Sigmoid colon (tissue), 7 donors: ENCODE results near the gene ZNF267. TPM values are rescaled to one million over a fixed set of nuclear protein-coding genes. Genes with fewer than 3 reads are reported as not detected.
"Not testable (repeated sequence)": the region's sequence is repeated elsewhere in the genome, so short reads cannot be mapped to it uniquely, and the experiment has no call there.

Experiments
- DNase-seq: peaks from one replicate; pipeline ENCODE4 v3.0.0-alpha.2; 2019
- H3K27ac ChIP-seq, 4 donors: fragments of 200-600 bp; sonication (generic); one replicate each; pipeline ENCODE4 v1.5.1; 2016 to 2019; ENCODE audit warnings: mild to moderate bottlenecking in 1 of 4
- H3K27me3 ChIP-seq, 3 donors: fragments of 200-600 bp; sonication (generic); one replicate each; pipeline ENCODE4 v1.5.1; 2019; ENCODE audit warnings: mild to moderate bottlenecking in 1 of 3
- H3K36me3 ChIP-seq, 4 donors: fragments of 200-600 bp; sonication (generic); one replicate each; pipeline ENCODE4 v1.5.1; 2016 to 2019
- H3K4me1 ChIP-seq, 4 donors: fragments of 200-600 bp; sonication (generic); one replicate each; pipeline ENCODE4 v1.5.1; 2017 to 2019
- H3K4me3 ChIP-seq, 4 donors: fragments of 200-600 bp; sonication (generic); one replicate each; pipeline ENCODE4 v1.5.1; 2017 to 2019; ENCODE audit warnings: mild to moderate bottlenecking in 2 of 4, moderate library complexity in 1 of 4
- H3K9me3 ChIP-seq, 4 donors: fragments of 200-600 bp in 3 of 4; sonication (generic) in 3 of 4; one replicate each; pipeline versions ENCODE4 v1.5.1 to v1.6.1; 2013 to 2019
- EP300 ChIP-seq, 4 donors: sonication (generic); formaldehyde crosslinking; IDR thresholded peaks; one replicate each; pipeline ENCODE4 v1.6.1; 2017; ENCODE audit warnings: antibody characterized with exemption in 4 of 4
- POLR2A ChIP-seq, 2 donors: fragments of 450-650 bp; IDR thresholded peaks; one replicate each; pipeline ENCODE4 v1.6.1; 2016; ENCODE audit warnings: antibody characterized with exemption in 2 of 2, mild to moderate bottlenecking in 2 of 2, moderate library complexity in 2 of 2
- POLR2AphosphoS5 ChIP-seq, 4 donors: sonication (generic); formaldehyde crosslinking; IDR thresholded peaks; one replicate each; pipeline ENCODE4 v1.6.1; 2017; ENCODE audit warnings: antibody characterized with exemption in 4 of 4
- WGBS, 2 donors: extraction: QIAGEN DNeasy Blood & Tissue Kit; methylation state at CpG; one replicate each; pipeline ENCODE4 v1.1.7; 2013; 5-methylcytosine and 5-hydroxymethylcytosine counted together
- intact Hi-C: fragments of 100-400 bp; cut with DNase I; formaldehyde crosslinking; loops from one replicate; pipeline ENCODE4 v1.15.1; 2023
- polyA plus RNA-seq, 3 donors: library from polyadenylated mRNA; stranded (reverse); fragments of 200-250 nt; gene quantifications; one replicate each; pipeline ENCODE4 v1.2.3, GENCODE V29; 2013
- total RNA-seq, 4 donors: library from RNA; depleted of rRNA; stranded (reverse); fragments of >200 nt; gene quantifications; one replicate each; pipeline ENCODE4 v1.1.0, GENCODE V29; 2016
- TF ChIP-seq, protein P1 (sequence below), 4 experiments: fragments of 450-650 bp in 3 of 4; fragments of 200-600 bp in 1 of 4; IDR thresholded peaks; one replicate each; pipeline ENCODE4 v1.5.1; 2016 to 2019; ENCODE audit warnings: antibody characterized with exemption in 4 of 4, mild to moderate bottlenecking in 3 of 4, moderate library complexity in 2 of 4
- donor health status: healthy with polysubstance abuse.
- donor health status: Bipolar disorder and iron deficiency.
- donor health status: healthy.

ZNF267 gene
- total and polyA plus RNA-seq, 7 donors = 4.2 to 11.6 (median 8.5) TPM

DNA sequence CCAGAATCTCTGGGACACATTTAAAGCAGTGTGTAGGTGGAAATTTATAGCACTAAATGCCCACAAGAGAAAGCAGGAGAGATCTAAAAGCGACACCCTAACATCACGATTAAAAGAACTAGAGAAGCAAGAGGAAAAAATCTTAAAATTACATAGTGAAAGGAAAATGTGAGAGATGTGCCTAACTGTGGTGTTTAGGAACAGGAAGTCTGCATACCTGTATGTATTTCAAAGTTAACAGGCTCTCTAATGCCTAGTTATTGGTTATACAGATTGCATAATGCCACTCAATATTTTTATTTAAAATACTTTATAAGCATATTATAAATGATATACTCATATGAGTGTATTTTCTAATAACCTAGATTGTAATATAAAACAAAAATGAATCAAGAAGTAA is 25.9 kb downstream of the ZNF267 start:
- WGBS, 2 donors = 72 to 96% methylated on average over 2 of the region's 2 CpGs
- intact Hi-C loops = no loop called here
- TF ChIP-seq, protein P1, sequence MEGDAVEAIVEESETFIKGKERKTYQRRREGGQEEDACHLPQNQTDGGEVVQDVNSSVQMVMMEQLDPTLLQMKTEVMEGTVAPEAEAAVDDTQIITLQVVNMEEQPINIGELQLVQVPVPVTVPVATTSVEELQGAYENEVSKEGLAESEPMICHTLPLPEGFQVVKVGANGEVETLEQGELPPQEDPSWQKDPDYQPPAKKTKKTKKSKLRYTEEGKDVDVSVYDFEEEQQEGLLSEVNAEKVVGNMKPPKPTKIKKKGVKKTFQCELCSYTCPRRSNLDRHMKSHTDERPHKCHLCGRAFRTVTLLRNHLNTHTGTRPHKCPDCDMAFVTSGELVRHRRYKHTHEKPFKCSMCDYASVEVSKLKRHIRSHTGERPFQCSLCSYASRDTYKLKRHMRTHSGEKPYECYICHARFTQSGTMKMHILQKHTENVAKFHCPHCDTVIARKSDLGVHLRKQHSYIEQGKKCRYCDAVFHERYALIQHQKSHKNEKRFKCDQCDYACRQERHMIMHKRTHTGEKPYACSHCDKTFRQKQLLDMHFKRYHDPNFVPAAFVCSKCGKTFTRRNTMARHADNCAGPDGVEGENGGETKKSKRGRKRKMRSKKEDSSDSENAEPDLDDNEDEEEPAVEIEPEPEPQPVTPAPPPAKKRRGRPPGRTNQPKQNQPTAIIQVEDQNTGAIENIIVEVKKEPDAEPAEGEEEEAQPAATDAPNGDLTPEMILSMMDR (IDR thresholded peaks at IDR 0.05) = no peak
- TF ChIP-seq EP300 (IDR thresholded peaks at IDR 0.05) (no peak), POLR2A (IDR thresholded peaks at IDR 0.05) (no peak), POLR2AphosphoS5 (IDR thresholded peaks at IDR 0.05) (no peak)
- peaks cover 0 to 10% (median 4%) of the 10 kb centered on the region in 4 donors for H3K9me3 ChIP-seq
- H3K36me3 ChIP-seq = peaks cover 0 to 52% (median 8%) of the 10 kb centered on the region in 4 donors
- no peak overlapping the region for H3K4me3 ChIP-seq
- no peaks in the 10 kb centered on the region for H3K27me3 ChIP-seq
- peaks cover 0 to 7% (median 0%) of the 10 kb centered on the region in 4 donors for H3K4me1 ChIP-seq
- DNase-seq = no peak
- no peak overlapping the region for H3K27ac ChIP-seq

DNA sequence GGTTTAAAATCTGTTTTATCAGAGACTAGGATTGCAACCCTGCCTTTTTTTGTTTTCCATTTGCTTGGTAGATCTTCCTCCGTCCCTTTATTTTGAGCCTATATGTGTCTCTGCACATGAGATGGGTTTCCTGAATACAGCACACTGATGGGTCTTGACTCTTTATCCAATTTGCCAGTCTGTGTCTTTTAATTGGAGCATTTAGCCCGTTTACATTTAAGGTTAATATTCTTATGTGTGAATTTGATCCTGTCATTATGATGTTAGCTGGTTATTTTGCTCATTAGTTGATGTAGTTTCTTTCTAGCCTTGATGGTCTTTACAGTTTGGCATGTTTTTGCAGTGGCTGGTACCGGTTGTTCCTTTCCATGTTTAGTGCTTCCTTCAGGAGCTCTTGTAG is 31.0 kb downstream of the ZNF267 start:
- H3K4me1 ChIP-seq, H3K27me3 ChIP-seq, H3K27ac ChIP-seq, H3K4me3 ChIP-seq, DNase-seq, intact Hi-C loops: not testable (repeated sequence)
- 91 to 92% methylated on average over 3 of the region's 3 CpGs for WGBS, 2 donors
- peaks cover 0 to 19% (median 10%) of the 10 kb centered on the region in 4 donors for H3K36me3 ChIP-seq
- peaks cover 9 to 33% (median 18%) of the 10 kb centered on the region in 4 donors for H3K9me3 ChIP-seq

- Histone ChIP-seq H3K9me3 (peaks cover 24 to 77% (median 50%) of the 10 kb centered on the region in 4 donors), H3K27me3 (no peaks in the 10 kb centered on the region), H3K4me1 (no peaks in the 10 kb centered on the region), H3K36me3 (peaks cover 7 to 46% (median 36%) of the 10 kb centered on the region in 4 donors), H3K27ac (no peak overlapping the region), H3K4me3 (no peak overlapping the region)
- intact Hi-C loops = no loop called here
- no peak for DNase-seq
- TF ChIP-seq, protein P1 (IDR thresholded peaks at IDR 0.05) = no peak
- WGBS, 2 donors = 93 to 98% methylated on average over 1 of the region's 1 CpG
These were observed 40.1 kb downstream of the ZNF267 start for GRCh38 chr16:31913668-31914067.

GRCh38 chr16:31916056-31916488 is 42.5 kb downstream of the ZNF267 start:
- no peak for DNase-seq
- Histone ChIP-seq H3K27me3 (no peaks in the 10 kb centered on the region), H3K4me3 (no peak overlapping the region), H3K9me3 (peaks cover 24 to 71% (median 65%) of the 10 kb centered on the region in 4 donors), H3K4me1 (no peaks in the 10 kb centered on the region), H3K36me3 (peaks cover 7 to 55% (median 37%) of the 10 kb centered on the region in 4 donors), H3K27ac (no peak overlapping the region)
- 97% methylated on average over 3 of the region's 3 CpGs for WGBS, 2 donors
- intact Hi-C loops = no loop called here
- TF ChIP-seq, protein P1 (IDR thresholded peaks at IDR 0.05) = no peak
- TF ChIP-seq POLR2A (IDR thresholded peaks at IDR 0.05) (no peak), EP300 (IDR thresholded peaks at IDR 0.05) (no peak)

DNA sequence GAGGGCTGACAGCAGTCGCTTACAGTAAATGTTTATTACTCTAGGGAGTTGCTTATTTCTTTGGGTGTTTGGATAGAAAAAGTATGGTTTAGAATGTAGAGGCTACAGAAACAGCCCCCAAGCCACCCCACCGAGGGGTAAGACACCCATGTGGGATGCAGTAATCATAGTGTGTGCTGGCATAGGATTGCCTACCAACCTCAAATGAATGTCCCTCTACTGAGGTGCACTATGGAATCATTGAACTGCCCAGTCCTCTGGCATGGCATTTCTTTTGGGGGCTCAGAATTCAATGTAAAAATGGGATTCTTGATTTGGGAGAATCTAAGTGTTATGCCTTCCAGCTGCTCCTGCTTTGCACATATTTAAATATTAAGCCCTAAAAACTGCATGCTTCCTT is 46.8 kb downstream of the ZNF267 start:
- Histone ChIP-seq H3K36me3 (peaks cover 2 to 28% (median 15%) of the 10 kb centered on the region in 4 donors), H3K27ac (no peak overlapping the region), H3K4me3 (no peak overlapping the region), H3K4me1 (no peaks in the 10 kb centered on the region), H3K9me3 (peaks cover 20 to 53% (median 42%) of the 10 kb centered on the region in 4 donors), H3K27me3 (no peaks in the 10 kb centered on the region)
- no peak for DNase-seq
- 93 to 97% methylated on average over 2 of the region's 2 CpGs for WGBS, 2 donors
- TF ChIP-seq, protein P1 (IDR thresholded peaks at IDR 0.05) = no peak
- TF ChIP-seq EP300 (IDR thresholded peaks at IDR 0.05) (no peak), POLR2A (IDR thresholded peaks at IDR 0.05) (no peak)
- intact Hi-C loops = no loop called here

DNA sequence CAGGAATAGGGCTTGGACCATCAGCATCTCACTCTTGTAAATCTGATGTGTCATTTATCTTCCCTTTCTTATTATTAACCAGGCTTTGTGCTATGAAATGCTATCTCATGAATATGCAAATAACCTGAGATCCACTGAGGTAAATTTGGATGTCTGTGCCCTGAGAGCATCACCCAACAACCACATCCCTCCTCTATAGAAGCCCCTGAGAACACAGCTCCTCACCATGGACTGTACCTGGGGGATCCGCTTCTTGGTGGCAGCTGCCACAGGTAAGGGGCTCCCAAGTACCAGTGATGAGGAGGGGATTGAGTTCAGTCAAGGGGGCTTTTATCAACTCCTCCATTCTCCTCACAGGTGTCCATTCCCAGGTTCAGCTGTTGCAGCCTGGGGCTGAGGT is 78.2 kb downstream of the ZNF267 start:
- H3K27ac ChIP-seq, intact Hi-C loops, H3K4me3 ChIP-seq, H3K36me3 ChIP-seq, DNase-seq, H3K9me3 ChIP-seq, H3K27me3 ChIP-seq, H3K4me1 ChIP-seq: not testable (repeated sequence)
- WGBS, 2 donors = 86 to 92% methylated on average over 1 of the region's 1 CpG

- H3K4me3 ChIP-seq, intact Hi-C loops, H3K27me3 ChIP-seq, H3K36me3 ChIP-seq, H3K4me1 ChIP-seq, H3K9me3 ChIP-seq, DNase-seq, H3K27ac ChIP-seq: not testable (repeated sequence)
- 23% methylated on average over 2 of the region's 3 CpGs for WGBS, 2 donors
These were observed 78.6 kb downstream of the ZNF267 start for GRCh38 chr16:31952206-31952605.

- intact Hi-C loops, H3K36me3 ChIP-seq, H3K4me3 ChIP-seq, H3K9me3 ChIP-seq, DNase-seq, H3K27me3 ChIP-seq, H3K27ac ChIP-seq, H3K4me1 ChIP-seq: not testable (repeated sequence)
- 35 to 39% methylated on average over 7 of the region's 8 CpGs for WGBS, 2 donors
These were observed 82.6 kb downstream of the ZNF267 start for GRCh38 chr16:31956221-31956620.
